Stimulated activated naive CD4-positive, alpha-beta T cell treated with Interleukin-2 at 50 U/mL for 16 hours (primary cell): ENCODE results near the gene PAIP2B.
"Not testable (repeated sequence)": the region's sequence is repeated elsewhere in the genome, so short reads cannot be mapped to it uniquely, and the experiment has no call there.

Experiments
- DNase-seq: peaks from one replicate; lab custom pipeline; 2025; lab: John Stamatoyannopoulos, UW

The PAIP2B gene

DNA sequence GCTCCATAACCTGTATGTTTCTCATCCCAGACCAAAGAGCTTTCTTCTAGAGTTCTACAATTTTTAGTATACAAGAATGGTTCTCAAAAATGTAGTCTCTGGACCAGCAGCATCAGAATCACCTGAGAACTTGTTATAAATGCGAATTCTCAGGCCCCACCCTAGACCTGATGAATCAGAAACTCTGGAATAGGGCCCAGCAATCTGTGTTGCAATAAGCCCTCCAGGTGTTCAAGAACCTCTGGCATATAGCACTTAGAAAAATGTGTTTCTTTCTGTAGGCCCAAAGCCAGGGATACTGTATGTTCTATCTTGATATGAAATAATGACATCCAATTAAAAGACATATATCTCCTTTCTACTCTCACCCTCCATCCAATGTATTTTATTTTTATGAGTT, 10.4 kb downstream of the PAIP2B start:
- DNase-seq, result no peak

GRCh38 chr2:71215447-71215846, 11.5 kb downstream of the PAIP2B start:
- no peak for DNase-seq

GRCh38 chr2:71212336-71212735, 14.6 kb downstream of the PAIP2B start:
- no peak for DNase-seq

DNA sequence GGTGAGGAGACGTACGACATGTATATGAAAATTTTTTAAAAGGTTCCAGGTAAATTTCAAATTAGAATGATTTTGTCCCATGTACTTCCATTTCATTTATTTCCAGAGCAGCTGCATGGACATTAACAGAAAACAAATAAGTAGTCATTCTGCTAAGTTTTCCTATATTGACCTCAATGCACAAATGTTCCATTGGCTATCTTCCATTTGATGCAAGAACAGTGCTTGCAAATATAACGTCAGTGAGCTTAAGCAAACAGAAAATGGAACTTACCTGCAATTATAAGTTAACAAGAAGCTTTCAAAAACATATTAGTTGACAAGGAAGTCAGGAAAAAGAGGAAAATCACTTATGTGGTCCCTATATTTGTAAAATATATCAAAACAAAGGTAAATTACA, 16.6 kb downstream of the PAIP2B start:
- no peak for DNase-seq

DNA sequence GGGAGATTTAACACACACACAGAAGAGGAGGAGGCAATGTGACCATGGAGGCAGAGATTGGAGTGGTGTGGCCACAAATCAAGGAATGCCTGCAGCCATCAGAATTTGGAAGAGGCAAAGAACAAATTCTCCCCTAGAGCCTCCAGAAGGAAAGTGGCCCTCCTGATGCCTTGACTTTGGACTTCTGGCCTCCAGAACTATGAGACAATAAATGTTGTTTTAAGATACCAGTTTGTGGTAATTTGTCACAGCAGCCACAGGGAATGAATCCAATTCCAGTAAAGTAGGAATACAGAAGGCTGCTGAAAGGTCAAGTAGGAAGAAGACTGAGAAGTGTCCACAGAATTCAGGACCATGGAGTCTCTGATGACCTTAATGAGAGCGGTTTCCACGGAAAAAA, 18.1 kb downstream of the PAIP2B start:
- no peak for DNase-seq

- DNase-seq, result no peak
Measured at GRCh38 chr2:71207601-71208000, 19.3 kb downstream of the PAIP2B start.

DNA sequence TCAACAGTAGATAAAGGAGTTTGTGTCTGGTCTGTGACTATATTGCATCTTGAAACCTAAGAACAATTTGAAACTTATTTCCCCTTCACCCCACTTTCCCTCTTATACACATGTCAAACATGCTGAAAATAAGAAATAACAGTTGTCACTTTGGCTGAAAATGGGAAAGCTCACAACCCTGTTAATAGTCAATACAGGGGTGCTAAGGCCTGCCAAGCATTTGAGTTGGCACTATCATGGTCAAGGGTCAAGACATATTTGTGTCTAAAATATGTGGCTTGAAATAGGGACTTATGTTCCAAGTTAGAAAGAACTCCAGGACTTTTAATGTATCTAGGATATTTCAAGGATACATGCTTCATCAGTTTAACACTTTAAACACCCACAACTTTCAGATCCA, 20.6 kb downstream of the PAIP2B start:
- DNase-seq, result no peak

DNA sequence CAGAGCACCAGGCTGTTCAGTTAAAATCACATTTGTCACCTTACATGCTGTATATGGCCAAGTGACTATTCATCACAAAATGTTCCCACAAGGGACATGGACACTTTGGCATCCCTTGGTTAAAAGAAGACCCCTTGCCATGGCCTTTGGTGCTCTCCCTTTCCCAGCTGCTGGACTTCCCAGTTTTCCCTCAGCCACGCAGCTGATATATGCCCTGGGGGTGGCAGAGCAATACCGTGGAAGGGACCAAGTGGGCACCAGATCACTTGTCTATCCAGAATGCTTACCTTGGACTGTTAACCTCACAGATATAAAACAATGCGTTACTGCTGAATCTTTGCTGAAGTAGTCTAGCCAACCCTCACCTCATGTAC, 35.3 kb downstream of the PAIP2B start:
- no peak for DNase-seq

- DNase-seq, result no peak
Measured at GRCh38 chr2:71190656-71191569, 36.0 kb downstream of the PAIP2B start.

DNA sequence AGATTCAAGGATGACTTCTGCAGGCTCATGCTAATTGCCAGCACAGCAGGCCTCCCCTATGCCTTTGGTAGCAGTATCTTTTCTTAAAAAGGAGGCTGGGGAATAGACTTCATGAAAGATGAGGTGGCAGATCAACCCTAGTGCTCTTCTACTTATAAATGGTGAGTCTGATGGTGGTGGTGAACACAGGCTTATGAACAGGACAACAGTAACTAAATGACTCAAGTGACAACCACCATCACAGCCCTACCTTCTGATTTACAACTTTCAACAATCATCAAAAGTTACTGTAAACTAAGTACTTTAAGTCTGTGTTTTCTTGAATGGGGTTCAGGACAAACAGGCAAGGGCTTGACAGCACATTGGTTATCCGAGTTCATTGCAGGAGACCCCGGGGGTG, 39.3 kb downstream of the PAIP2B start:
- DNase-seq, result no peak

DNA sequence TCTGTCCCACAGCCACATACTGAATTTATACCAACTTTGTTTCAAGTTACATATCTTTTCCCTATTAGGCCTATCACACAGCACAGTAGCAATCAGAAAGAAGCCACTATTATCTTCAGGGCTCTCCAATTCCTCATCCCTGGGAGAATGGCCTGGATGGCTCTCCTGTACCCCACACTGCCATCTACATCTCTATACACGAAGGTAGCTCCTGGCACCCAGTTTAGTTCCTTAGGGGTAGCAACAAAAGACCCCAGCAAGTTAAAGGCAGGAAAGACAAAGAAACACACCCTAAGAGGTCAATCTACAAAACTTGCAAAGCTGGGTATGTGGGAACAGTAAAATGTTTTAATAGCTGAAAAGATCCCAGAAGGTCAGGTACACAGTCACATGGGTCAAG, 39.9 kb downstream of the PAIP2B start:
- no peak for DNase-seq

- not testable (repeated sequence) for DNase-seq
Measured at GRCh38 chr2:71183306-71184115, 43.4 kb downstream of the PAIP2B start.

- DNase-seq, result no peak
Measured at GRCh38 chr2:71181316-71181715, 45.6 kb downstream of the PAIP2B start.

- DNase-seq, result not testable (repeated sequence)
Measured at GRCh38 chr2:71178836-71179235, 48.1 kb downstream of the PAIP2B start.

- no peak for DNase-seq
Measured at GRCh38 chr2:71174207-71174606, 52.7 kb downstream of the PAIP2B start.

DNA sequence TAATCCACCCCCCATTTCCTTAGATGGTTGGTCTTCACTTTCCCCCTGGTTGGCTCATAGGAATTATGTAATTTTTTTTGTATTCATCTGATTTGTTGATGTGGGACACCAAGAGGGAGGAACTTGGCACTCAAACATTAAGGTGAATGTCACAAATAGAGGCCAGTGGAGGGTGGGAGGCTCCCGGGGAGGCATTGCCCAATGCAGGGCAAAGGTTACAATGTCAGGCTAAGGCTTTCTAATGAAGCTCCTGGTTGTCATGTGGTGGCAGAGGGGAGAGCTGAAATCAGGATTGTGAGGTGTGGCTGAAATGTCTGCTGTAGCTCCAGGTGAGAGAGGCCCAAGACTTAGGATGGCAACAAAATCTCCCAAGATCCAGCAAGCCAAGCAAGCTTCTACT, 53.8 kb downstream of the PAIP2B start:
- no peak for DNase-seq

GRCh38 chr2:71166812-71167211, 60.1 kb downstream of the PAIP2B start:
- no peak for DNase-seq

DNA sequence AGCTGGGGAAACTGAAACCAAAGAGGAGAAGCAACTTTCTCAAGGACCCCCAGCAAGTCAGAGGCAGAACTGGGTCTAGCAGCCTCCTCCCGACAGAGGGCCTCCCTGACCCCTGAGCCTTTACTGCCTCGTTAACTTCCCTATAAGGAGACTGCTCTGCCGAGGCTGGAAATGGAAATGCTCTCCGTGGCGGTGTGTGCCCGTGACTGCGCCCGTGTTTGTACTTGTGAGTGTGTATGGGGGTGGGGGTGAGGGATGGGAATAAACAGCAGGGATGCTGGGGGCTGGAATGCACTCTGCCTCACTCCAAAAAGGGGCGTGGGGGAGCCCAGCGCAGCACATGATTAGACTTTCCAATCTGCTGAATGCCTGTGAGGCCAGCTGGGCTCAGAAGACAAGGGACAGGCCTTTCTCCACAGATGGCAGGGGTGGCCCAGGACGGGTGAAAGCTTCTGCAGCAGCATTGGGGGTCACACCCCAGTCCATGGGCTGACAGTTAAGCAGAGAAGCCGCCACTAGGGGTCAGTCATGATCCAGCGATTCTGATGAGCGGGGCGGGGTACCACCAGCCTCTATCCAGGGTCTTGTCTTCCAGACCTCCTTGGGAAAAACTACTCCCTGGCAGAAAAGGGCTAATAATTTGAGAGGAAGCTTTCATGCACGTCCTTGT, 69.6 kb downstream of the PAIP2B start:
- DNase-seq, result peak; percentile 45

- no peak for DNase-seq
Measured at GRCh38 chr2:71156573-71156972, 70.3 kb downstream of the PAIP2B start.

DNA sequence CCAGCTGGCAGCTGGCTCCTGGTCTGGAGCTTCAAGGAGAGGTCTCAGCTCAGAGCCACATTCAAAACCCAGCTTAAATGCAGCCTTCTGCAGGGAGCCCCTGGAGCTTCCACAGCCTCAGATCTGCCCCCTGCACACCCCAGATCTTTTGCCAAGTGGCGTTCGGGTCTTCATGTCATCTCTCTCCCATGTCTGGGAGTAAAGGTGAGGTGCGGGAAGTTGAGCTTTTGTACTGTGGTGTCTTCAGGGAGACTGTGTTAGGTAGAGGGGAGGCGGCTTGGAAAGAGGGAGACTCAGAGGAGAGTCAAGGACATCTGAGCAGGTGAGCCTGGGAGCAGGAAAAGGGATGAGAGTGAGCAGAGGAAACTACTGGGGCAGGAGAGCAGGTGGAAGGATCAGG, 71.1 kb downstream of the PAIP2B start:
- DNase-seq, result no peak

DNA sequence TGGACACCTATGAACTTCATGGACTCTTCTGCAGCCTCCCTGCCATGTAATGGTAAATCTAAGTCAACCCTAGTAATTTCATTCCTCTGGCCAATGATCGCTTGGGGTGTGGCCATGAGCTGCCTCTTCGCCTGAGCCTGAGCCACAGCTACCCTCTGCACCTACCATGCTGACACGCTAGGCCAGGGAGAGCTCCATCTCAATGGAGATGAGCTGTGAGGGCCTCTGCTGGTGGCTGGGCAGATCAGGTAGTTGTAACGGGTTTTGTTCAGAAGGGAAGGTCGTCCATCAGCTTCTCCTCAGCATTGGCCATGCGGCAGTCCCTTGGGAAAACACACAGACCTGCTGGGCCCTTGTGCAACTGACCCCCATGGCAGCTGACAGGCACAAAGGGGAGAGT, 72.1 kb downstream of the PAIP2B start:
- DNase-seq, result no peak

DNA sequence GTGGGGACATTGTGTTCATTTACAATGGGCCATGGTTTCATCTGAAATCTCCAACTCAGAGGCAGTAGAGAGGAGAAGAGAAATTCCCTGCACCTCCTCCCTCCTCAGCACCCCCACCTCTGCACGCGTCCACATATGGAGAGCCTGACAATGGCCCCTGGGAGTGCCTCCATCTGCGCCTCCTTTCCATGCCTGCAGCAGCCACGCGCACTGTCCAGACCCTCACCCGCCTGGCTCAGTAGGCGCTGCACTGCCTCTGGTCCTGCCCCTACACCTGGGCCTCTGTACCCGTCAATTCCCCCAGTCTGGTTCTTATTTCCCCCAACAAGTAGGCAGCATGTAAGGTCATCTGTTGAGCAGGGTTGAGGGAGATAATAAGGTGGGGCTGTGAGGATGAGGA, 72.6 kb downstream of the PAIP2B start:
- no peak for DNase-seq
